Right lobe of liver (tissue), 4 donors: Measurements from ENCODE around the gene TBCA.

Experiments used
- CTCF ChIP-seq, 4 donors: fragments of 200-600 bp in 3 of 4; fragments of 450-650 bp in 1 of 4; IDR thresholded peaks; one replicate each; pipeline versions ENCODE4 v1.5.1 to v1.8.0; 2016 to 2022; ENCODE audit warnings: antibody characterized with exemption in 4 of 4, mild to moderate bottlenecking in 2 of 4
- POLR2A ChIP-seq: fragments of 450-650 bp; IDR thresholded peaks from one replicate; pipeline ENCODE4 v1.6.1; 2017; ENCODE audit warnings: antibody characterized with exemption, mild to moderate bottlenecking
- donor health status: DM: no; HTN: no; CAD: no.
- donor health status: DM: no; HTN: no; CAD: no.
- donor health status: DM: no; HTN: yes; CAD: no.

- TF ChIP-seq CTCF (IDR thresholded peaks at IDR 0.05) (no peak), POLR2A (no peak)
These were observed 1.8 kb upstream of the TBCA start for GRCh38 chr5:77777911-77778310.
